Endothelial cell of umbilical vein (primary cell): ENCODE results near the gene RNF130. TPM values are rescaled to one million over a fixed set of nuclear protein-coding genes. Genes with fewer than 3 reads are reported as not detected.

Experiments used
- BruUV-seq: library from RNA; stranded (reverse); fragments of 400-500 nt; replicated peaks from 2 replicates; lab custom pipeline; 2021; lab: Mats Ljungman, UMichigan
- CTCF ChIA-PET: fragments of 300-600, 350-600 bp; sonication (Branson Sonifier 250); formaldehyde crosslinking; loops from one replicate; lab custom pipeline; 2021; ENCODE audit warnings: antibody characterized with exemption, inconsistent platforms; lab: Charles Lee
- POLR2A ChIA-PET: fragments of 300-600, 350-600 bp; sonication (Branson Sonifier 250); formaldehyde crosslinking; loops from one replicate; lab custom pipeline; 2021; ENCODE audit warnings: antibody characterized with exemption, inconsistent platforms; lab: Charles Lee
- DNase-seq: peaks from one replicate; pipeline ENCODE4 v3.0.0-alpha.2; 2011; ENCODE audit warnings: low read depth, low spot score
- FAIRE-seq: peaks from 2 replicates; lab custom pipeline; 2011; peaks lifted over from hg19 to GRCh38; lab: Jason Lieb, UNC
- H2AFZ ChIP-seq: 2 replicates; pipeline ENCODE4 v1.6.0; 2012; ENCODE audit warnings: low read depth, low read length, control low read depth, inconsistent platforms
- H3K27ac ChIP-seq: 2 replicates; pipeline ENCODE4 v1.5.1; 2011; ENCODE audit warnings: low read depth, mild to moderate bottlenecking, control low read depth, low read length, moderate library complexity; ENCODE audit not compliant: insufficient read depth
- H3K27me3 ChIP-seq, 2 experiments: 2 replicates each; pipeline versions ENCODE4 v1.6.0 to v1.6.1; 2011; ENCODE audit warnings: low read length in 2 of 2, mixed read lengths in 1 of 2; ENCODE audit not compliant: control insufficient read depth in 2 of 2, insufficient read depth in 2 of 2
- H3K36me3 ChIP-seq, 2 experiments: 2 replicates in 1 of 2; 3 replicates in 1 of 2; pipeline ENCODE4 v1.5.1; 2011; ENCODE audit warnings: low read length in 2 of 2, mild to moderate bottlenecking in 1 of 2, moderate library complexity in 1 of 2; ENCODE audit not compliant: control insufficient read depth in 2 of 2, insufficient read depth in 2 of 2; ENCODE audit errors: extremely low read depth in 1 of 2
- H3K4me1 ChIP-seq: 3 replicates; pipeline ENCODE4 v1.5.1; 2011; ENCODE audit warnings: mild to moderate bottlenecking, low read length; ENCODE audit not compliant: control insufficient read depth, insufficient read depth; ENCODE audit errors: extremely low read depth
- H3K4me2 ChIP-seq: 2 replicates; pipeline ENCODE4 v1.6.1; 2011; ENCODE audit warnings: low read length, control low read depth, mixed read lengths; ENCODE audit not compliant: insufficient read depth
- H3K4me3 ChIP-seq, 3 experiments: fragments of 200-600 bp in 1 of 3; sonication (generic), shearing (Covaris generic) in 1 of 3; replicated peaks in 1 of 3; 2 replicates each; pipeline ENCODE4 v1.5.1; 2011 to 2016; ENCODE audit warnings: control low read depth in 3 of 3, low read length in 3 of 3, mild to moderate bottlenecking in 2 of 3, inconsistent platforms in 1 of 3, low read depth in 1 of 3, moderate library complexity in 1 of 3; ENCODE audit not compliant: insufficient read depth in 1 of 3
- H3K79me2 ChIP-seq: 2 replicates; pipeline ENCODE4 v1.6.0; 2012; ENCODE audit warnings: low read length, inconsistent platforms; ENCODE audit not compliant: control insufficient read depth, insufficient read depth
- H3K9ac ChIP-seq: replicated peaks from 2 replicates; pipeline ENCODE3; 2011; ENCODE audit warnings: low read length, control low read depth; ENCODE audit not compliant: insufficient read depth; ENCODE audit errors: extremely low read depth
- H3K9me1 ChIP-seq: replicated peaks from 3 replicates; pipeline ENCODE4 v1.6.0; 2011; ENCODE audit warnings: mild to moderate bottlenecking, low read length; ENCODE audit not compliant: control insufficient read depth, insufficient read depth; ENCODE audit errors: extremely low read depth
- H3K9me3 ChIP-seq: replicated peaks from 2 replicates; pipeline ENCODE4 v1.5.1; 2012; ENCODE audit warnings: low read length, inconsistent platforms; ENCODE audit not compliant: control insufficient read depth, insufficient read depth
- H4K20me1 ChIP-seq: replicated peaks from 2 replicates; pipeline ENCODE3; 2011; ENCODE audit warnings: mild to moderate bottlenecking, low read length; ENCODE audit not compliant: control insufficient read depth, insufficient read depth; ENCODE audit errors: extremely low read depth
- EZH2 ChIP-seq: IDR thresholded peaks from 2 replicates; pipeline ENCODE4 v1.6.1; 2012; ENCODE audit warnings: borderline replicate concordance, low read depth, mild to moderate bottlenecking, moderate library complexity, low read length, inconsistent platforms; ENCODE audit not compliant: severe bottlenecking
- FOS ChIP-seq: IDR thresholded peaks from 2 replicates; pipeline ENCODE4 v1.6.1; 2011; ENCODE audit warnings: mild to moderate bottlenecking, low read length, moderate library complexity, borderline replicate concordance; ENCODE audit not compliant: insufficient read depth
- GATA2 ChIP-seq: IDR thresholded peaks from 2 replicates; pipeline ENCODE4 v1.7.0; 2011; ENCODE audit warnings: low read depth, mild to moderate bottlenecking, moderate library complexity, mixed read lengths, low read length; ENCODE audit not compliant: insufficient read length, insufficient read depth
- JUN ChIP-seq: IDR thresholded peaks from 2 replicates; pipeline ENCODE4 v1.6.1; 2011; ENCODE audit warnings: borderline replicate concordance, low read depth; ENCODE audit not compliant: insufficient read length, insufficient read depth
- MYC ChIP-seq: IDR thresholded peaks from one replicate; pipeline ENCODE4 v1.6.1; 2011; ENCODE audit warnings: mild to moderate bottlenecking, low read depth, low read length
- POLR2A ChIP-seq: IDR thresholded peaks from 2 replicates; pipeline ENCODE4 v1.6.1; 2012; ENCODE audit warnings: low read depth, mild to moderate bottlenecking, control low read depth, low read length
- POLR2AphosphoS5 ChIP-seq: IDR thresholded peaks from 2 replicates; pipeline ENCODE4 v1.6.1; 2012; ENCODE audit warnings: low read depth, mild to moderate bottlenecking, control low read depth, low read length, moderate library complexity; ENCODE audit not compliant: insufficient read depth
- dilution Hi-C: fragments of 300-500 bp; cut with MboI; formaldehyde crosslinking; loops from one replicate; pipeline ENCODE4 v1.15.0; 2019; ENCODE audit warnings: low sequenced_read_pairs; ENCODE audit not compliant: extremely low pct_ligation_motif_present
- intact Hi-C: fragments of 100-400 bp; cut with micrococcal nuclease; formaldehyde crosslinking; loops from one replicate; pipeline ENCODE4 v1.10.0; 2022
- polyA plus RNA-seq, 4 experiments: library from polyadenylated mRNA; depleted of rRNA in 3 of 4; stranded (reverse) in 3 of 4; unstranded in 1 of 4; fragments of >200 nt; gene quantifications; 2 replicates each; pipeline versions ENCODE4 v1.2.1 to v1.2.3, GENCODE V29; 2011 to 2012; ENCODE audit warnings: missing spikeins in 1 of 4
- total RNA-seq: library from RNA; stranded (reverse); gene quantifications from 2 replicates; pipeline ENCODE4 v1.2.3, GENCODE V29; 2021
- TF ChIP-seq, protein P1 (sequence below), 2 donors: IDR thresholded peaks; 1 replicate in 1 of 2; 2 replicates in 1 of 2; pipeline ENCODE4 v1.5.1; 2011; ENCODE audit warnings: low read length in 2 of 2, mild to moderate bottlenecking in 2 of 2, moderate library complexity in 2 of 2, control low read depth in 1 of 2, inconsistent platforms in 1 of 2, low read depth in 1 of 2; ENCODE audit not compliant: insufficient read depth in 1 of 2; ENCODE audit errors: extremely low read depth in 1 of 2
- TF ChIP-seq, protein P2 (sequence below): IDR thresholded peaks from 2 replicates; pipeline ENCODE4 v1.6.1; 2011; ENCODE audit not compliant: insufficient read depth, insufficient read length

RNF130 gene
- total and polyA plus RNA-seq, 2 donors (not counting 3 experiments of a cell fraction or from before 2014, with no cell fraction given), result 43.0 to 43.1 TPM

DNA sequence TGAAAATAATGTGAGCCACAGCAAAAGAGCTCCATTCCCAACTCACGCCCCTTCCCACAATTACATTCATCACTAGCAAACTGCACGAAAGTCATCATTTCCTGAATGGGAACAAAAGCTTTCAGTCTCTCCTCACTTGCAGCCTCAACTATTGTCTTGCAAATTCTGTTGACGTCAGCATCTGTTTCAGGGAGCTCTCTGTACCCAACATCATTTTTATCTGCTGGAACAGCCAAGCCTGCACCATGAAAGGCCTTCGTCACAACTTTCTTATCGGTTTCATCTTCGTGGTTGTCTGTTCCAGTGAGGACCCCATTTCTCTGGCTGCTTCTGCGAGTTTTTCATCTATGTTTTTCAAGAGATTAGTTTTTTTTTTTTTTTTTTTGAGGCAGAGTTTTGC is 14.3 kb upstream of the RNF130 start:
- intact Hi-C loops (no loop called here), dilution Hi-C loops (no loop called here)
- H3K27ac ChIP-seq, result no peak overlapping the region
- H3K4me3 ChIP-seq, result no peak overlapping the region
- no peaks in the 10 kb centered on the region for H3K9me1 ChIP-seq
- no TSS peak for BruUV-seq
- no peak overlapping the region for H3K9ac ChIP-seq
- FAIRE-seq (peak; percentile 76), DNase-seq (peak; percentile 40)
- no peak overlapping the region for H2AFZ ChIP-seq
- CTCF ChIA-PET, result no interaction called here
- no peaks in the 10 kb centered on the region for H3K36me3 ChIP-seq
- H3K79me2 ChIP-seq, result no peaks in the 10 kb centered on the region
- H3K4me2 ChIP-seq, result no peak overlapping the region
- no peaks in the 10 kb centered on the region for H3K9me3 ChIP-seq
- TF ChIP-seq, protein P1, sequence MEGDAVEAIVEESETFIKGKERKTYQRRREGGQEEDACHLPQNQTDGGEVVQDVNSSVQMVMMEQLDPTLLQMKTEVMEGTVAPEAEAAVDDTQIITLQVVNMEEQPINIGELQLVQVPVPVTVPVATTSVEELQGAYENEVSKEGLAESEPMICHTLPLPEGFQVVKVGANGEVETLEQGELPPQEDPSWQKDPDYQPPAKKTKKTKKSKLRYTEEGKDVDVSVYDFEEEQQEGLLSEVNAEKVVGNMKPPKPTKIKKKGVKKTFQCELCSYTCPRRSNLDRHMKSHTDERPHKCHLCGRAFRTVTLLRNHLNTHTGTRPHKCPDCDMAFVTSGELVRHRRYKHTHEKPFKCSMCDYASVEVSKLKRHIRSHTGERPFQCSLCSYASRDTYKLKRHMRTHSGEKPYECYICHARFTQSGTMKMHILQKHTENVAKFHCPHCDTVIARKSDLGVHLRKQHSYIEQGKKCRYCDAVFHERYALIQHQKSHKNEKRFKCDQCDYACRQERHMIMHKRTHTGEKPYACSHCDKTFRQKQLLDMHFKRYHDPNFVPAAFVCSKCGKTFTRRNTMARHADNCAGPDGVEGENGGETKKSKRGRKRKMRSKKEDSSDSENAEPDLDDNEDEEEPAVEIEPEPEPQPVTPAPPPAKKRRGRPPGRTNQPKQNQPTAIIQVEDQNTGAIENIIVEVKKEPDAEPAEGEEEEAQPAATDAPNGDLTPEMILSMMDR (IDR thresholded peaks at IDR 0.05; ENCODE audit: extremely low read depth in 1 of 2, insufficient read depth in 1 of 2, low read depth in 1 of 2, low read length in 2 of 2), result no peak
- TF ChIP-seq, protein P2, sequence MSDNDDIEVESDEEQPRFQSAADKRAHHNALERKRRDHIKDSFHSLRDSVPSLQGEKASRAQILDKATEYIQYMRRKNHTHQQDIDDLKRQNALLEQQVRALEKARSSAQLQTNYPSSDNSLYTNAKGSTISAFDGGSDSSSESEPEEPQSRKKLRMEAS, result no peak
- TF ChIP-seq GATA2 (no peak), FOS (no peak), JUN (no peak), POLR2A (no peak), POLR2AphosphoS5 (no peak), MYC (no peak), EZH2 (no peak)
- POLR2A ChIA-PET, result interaction anchor here (0.7 kb wide), 1 partner anchor 69 kb away, joined by 6 read pairs; no protein-coding TSS in a partner anchor
- H4K20me1 ChIP-seq, result no peaks in the 10 kb centered on the region
- peaks cover 4% of the 10 kb centered on the region for H3K4me1 ChIP-seq
- H3K27me3 ChIP-seq, result peaks cover 5 to 6% of the 10 kb centered on the region in 2 experiments
